ENCODE results near the gene BTD.

The BTD gene

GRCh38 chr3:15646851-15647511 lies 45.4 kb downstream of the BTD start:
- TF ChIP-seq, protein P1, sequence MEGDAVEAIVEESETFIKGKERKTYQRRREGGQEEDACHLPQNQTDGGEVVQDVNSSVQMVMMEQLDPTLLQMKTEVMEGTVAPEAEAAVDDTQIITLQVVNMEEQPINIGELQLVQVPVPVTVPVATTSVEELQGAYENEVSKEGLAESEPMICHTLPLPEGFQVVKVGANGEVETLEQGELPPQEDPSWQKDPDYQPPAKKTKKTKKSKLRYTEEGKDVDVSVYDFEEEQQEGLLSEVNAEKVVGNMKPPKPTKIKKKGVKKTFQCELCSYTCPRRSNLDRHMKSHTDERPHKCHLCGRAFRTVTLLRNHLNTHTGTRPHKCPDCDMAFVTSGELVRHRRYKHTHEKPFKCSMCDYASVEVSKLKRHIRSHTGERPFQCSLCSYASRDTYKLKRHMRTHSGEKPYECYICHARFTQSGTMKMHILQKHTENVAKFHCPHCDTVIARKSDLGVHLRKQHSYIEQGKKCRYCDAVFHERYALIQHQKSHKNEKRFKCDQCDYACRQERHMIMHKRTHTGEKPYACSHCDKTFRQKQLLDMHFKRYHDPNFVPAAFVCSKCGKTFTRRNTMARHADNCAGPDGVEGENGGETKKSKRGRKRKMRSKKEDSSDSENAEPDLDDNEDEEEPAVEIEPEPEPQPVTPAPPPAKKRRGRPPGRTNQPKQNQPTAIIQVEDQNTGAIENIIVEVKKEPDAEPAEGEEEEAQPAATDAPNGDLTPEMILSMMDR (IDR thresholded peaks at IDR 0.05), result no peak

DNA sequence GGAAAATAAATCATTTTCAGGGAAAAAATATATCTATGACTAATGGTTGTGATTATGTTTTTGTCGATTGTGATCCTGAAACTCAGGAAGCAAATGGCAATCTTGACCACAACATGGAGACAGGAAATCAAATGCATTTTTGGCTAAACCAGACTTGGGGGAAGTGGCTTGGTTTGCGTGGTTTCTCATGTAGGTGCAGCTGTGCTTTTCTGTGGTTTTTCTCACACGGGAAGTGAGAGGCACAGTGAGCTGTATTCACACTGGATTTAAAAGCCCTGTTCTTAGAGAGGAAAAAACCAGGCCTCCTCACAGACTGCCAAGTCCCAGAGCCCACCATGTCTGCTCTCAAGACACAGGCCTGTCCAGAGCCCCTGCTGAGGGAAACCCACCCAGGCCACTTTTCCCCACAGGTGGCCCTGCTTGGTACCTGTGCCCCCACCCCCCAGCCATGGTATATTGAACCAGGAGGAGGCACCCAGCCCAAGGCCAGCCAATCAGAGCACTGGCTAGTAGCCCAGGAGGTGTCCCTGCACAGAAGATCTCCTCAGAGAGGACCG lies 46.1 kb downstream of the BTD start:
- TF ChIP-seq, protein P1 (IDR thresholded peaks at IDR 0.05), result no peak

DNA sequence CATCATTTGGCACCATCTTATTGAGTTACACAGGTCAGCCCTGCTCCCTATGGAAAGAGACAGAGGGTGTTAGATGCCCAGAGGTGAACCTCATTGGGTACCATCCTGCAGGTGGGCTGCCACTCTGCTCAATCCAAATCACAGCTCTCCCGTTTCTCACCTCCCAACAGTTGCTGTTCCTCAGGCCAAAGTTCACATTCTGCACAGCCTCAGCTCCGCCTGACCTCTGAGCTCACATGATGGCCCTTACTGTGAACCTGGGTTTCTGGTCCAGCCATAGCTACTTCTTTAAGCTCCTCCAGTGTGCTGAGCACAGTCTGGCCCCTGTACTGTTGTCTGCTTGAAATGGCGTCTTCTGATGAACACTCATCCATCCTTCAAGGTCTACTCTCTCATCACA lies 47.8 kb downstream of the BTD start:
- TF ChIP-seq, protein P1 (IDR thresholded peaks at IDR 0.05), result no peak

- TF ChIP-seq, protein P1 (IDR thresholded peaks at IDR 0.05), result no peak
These were observed 48.3 kb downstream of the BTD start for GRCh38 chr3:15649858-15650257.

DNA sequence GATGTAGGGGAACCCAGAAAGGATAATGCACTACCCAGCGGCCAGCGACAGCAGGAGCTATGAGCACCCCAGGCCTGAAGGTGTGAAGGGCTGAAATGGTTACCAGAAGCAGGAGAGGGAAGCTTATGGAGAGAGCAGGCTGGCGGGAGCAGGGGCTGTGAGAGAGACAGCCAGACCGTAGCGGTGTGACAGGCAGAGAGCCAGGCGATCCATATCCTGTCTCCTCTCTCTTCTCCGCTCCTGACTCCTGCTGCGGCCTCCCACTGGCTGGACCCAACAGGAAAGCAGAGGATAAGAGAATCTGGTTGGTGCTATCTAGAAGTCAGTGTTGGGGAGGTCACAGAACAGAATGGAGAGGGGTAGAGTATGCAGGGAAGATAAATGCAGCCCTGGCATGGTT lies 49.9 kb downstream of the BTD start:
- TF ChIP-seq, protein P1 (IDR thresholded peaks at IDR 0.05), result no peak

- TF ChIP-seq, protein P1 (IDR thresholded peaks at IDR 0.05), result no peak
These were observed 51.8 kb downstream of the BTD start for GRCh38 chr3:15653321-15653720.

- TF ChIP-seq, protein P1 (IDR thresholded peaks at IDR 0.05), result no peak
These were observed 52.6 kb downstream of the BTD start for GRCh38 chr3:15654127-15654526.

Measured in LNCAP (cell line).